Right ventricle myocardium superior (tissue), 1 donor: ENCODE data around the gene DALRD3. TPM values are rescaled to one million over a fixed set of nuclear protein-coding genes. Genes with fewer than 3 reads are reported as not detected.
"Not testable (repeated sequence)": the region's sequence is repeated elsewhere in the genome, so short reads cannot be mapped to it uniquely, and the experiment has no call there.

Experiments used
- ATAC-seq: fragments of 200-7000 bp; cut with Tn5 transposase; one replicate; pipeline ENCODE4 v1.9.1; 2020; ENCODE audit warnings: mild to moderate bottlenecking; ENCODE audit not compliant: poor library complexity
- DNase-seq: peaks from one replicate; pipeline ENCODE4 v3.0.0-alpha.2; 2020
- intact Hi-C: fragments of 100-400 bp; cut with DNase I; formaldehyde crosslinking; loops from one replicate; pipeline ENCODE4 v1.11.2; 2022
- total RNA-seq: library from RNA; stranded (reverse); fragmentation: NEBNext Ultra II Directional; extraction: Animal tissue kit (Norgen Biotek cat#: 25700); gene quantifications from one replicate; pipeline ENCODE4 v1.2.1, GENCODE V29; 2021
- donor health status: DM: no; HTN: yes; CAD: no; lungs with severe emphysema.

Gene DALRD3
- total RNA-seq, 1 donor from 2014 or later, result 7.9 TPM

DNA sequence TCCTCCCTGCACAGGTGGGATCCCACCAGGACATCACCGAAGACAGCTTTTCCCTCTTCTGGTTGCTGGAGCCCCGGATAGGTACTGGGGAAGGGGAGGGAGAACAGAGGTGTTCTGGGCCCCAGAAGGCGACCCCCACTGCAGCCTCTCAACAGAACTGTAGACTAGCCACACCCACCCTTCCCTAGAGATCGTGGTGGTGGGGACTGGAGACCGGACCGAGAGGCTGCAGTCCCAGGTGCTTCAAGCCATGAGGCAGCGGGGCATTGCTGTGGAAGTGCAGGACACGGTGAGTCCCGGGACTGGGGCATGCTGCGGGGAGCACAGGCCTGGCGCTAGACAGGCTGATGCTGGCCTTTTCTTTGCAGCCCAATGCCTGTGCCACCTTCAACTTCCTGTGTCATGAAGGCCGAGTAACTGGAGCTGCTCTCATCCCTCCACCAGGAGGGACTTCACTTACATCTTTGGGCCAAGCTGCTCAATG is 4.3 kb upstream of the DALRD3 start:
- no peak for DNase-seq
- intact Hi-C loops, result no loop called here
- ATAC-seq, result no peak

DNA sequence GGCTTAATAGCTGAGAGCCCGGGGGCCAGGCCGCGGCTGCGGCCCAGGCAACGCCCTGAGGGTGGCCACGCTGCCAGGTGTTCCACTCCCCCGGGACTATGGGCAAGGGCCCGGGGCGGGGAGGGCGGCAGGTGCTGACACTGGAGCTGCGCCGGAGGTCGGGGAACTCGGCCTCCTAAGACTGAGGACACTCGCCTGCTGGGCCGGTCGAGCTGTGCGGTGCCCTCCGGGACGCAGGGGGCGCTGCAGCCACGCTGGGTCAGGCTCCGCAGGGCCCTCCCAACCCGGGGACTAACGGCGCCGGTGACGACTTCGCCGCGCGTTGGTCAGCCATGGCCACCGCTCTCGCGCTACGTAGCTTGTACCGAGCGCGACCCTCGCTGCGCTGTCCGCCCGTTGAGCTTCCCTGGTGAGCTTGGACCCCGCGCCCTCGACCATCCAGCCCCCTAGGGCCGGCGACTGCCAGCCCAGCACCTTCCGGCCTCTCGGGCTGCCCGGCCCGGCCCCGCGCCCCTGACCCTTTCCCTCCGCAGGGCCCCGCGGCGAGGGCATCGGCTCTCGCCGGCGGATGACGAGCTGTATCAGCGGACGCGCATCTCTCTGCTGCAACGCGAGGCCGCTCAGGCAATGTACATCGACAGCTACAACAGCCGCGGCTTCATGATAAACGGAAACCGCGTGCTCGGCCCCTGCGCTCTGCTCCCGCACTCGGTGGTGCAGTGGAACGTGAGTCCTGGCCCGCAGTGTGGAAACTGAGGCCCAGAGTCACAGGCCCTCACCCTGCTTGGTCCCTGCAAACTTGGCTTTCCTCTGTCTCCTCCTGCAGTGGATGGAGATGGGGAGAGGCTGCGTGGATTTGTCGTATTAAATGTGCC is 3.7 kb upstream of the DALRD3 start, which contains the start of gene NDUFAF3:
Gene NDUFAF3, plus strand, starts transcription at position 309 of the 875 bp plus-strand sequence. Its CDS starts 24 bp downstream, at position 333.
- DNase-seq (peak; percentile 96), ATAC-seq (peak; percentile 88)
- intact Hi-C loops, result no loop called here

DNA sequence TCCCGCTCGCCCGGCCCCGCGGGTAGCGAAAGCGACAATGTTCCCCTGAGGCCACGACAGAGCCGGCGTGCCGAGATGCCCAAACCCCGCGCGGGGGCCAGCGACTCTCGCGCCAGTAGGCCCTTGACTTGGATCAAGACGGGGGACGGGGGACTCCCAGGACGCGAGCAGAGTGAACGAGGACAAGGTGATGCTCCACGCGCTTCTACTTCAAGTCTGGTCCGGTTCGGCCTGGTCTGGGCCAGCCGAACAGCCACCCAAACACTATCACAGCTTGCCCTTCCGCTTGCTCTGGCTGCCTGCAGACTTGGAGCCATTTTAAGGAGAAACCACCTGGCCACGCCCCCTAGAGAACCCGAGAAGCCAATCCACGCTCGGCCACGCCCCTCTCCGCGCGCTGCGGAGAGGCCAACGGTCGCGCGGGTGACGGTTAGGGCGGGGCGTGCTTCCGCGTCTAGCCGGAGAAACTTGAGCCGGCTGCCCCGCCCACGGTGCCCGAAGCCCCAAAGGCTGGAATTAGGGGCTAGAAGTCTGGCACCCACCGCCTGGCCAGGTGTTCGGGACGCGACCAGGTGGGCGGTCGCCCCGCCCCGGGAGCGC is 2.9 kb upstream of the DALRD3 start:
- peak; percentile 100 for DNase-seq
- intact Hi-C loops, result no loop called here
- peak; percentile 90 for ATAC-seq

DNA sequence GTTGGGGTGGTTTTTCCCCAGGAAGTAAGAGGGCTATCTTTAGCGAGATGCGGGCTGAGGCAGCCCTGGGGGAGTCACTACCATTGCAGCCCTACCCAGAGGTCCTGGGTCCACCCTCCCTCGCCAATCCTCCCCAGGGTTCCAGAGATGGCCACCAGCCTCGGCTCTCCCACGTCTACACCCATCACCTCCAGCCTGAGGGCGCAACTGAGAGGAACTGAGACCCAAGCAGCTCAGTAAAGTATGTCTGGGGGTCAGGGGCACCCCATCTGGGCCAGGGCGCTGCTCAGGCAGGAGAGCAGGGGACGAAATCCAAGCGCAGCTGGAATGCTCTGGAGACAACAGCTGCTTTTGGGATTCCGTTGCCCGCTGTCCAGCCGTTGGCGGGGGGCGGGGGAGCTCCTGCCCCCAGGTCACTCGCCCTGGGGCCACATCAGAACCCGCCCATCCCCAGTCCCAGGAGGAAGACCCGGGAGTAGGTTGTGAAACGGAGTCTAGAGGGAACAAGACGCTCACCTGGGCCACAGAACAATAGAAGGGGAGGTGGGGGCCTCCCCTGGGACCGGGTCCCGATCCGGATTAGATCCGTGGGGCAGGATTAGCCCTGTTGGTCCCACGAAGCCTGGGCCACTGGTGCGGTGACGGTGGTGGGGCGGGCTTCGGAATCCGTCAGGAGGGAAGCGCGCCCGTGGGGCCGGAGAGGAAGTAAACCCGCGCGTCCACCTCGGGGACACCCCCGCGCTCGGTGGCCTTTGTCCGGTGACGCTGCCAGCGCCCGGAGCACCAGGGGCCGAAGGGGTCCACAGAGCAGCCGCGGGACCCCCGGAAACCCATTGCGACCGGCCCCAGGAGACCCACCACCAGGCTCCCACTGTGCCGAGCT is 2.2 kb upstream of the DALRD3 start:
- DNase-seq, result peak; percentile 76
- intact Hi-C loops, result no loop called here
- ATAC-seq, result peak; percentile 3

DNA sequence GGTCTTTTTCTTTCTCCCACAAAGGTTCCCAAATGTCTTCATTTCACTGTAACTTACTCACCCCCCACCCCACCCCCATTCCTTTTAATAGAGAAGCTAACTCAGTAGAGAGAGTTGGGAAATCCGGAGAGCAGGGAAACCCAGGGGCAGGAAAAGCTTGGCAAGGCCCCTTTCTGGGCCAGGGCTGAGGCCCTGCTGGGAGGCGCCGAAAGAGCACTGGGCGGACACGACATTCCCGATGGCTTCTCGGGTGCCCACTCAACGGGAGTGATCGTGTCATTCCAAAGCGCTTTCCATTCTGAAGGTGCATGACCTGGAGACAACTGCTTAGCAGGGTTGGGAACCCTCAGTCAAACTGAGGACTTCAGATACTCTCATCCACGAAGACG is 1.6 kb upstream of the DALRD3 start:
- intact Hi-C loops, result no loop called here

GRCh38 chr3:49018707-49019006 is 277 bp upstream of the DALRD3 start:
- ATAC-seq (no peak), DNase-seq (no peak)
- intact Hi-C loops, result no loop called here

More for the DNA sequence above, 1.6 kb upstream of the DALRD3 start:
- no peak for ATAC-seq
- no peak for DNase-seq

GRCh38 chr3:49017229-49017970 is 980 bp downstream of the DALRD3 start:
- intact Hi-C loops, result no loop called here
- DNase-seq, result no peak
- ATAC-seq, result no peak

DNA sequence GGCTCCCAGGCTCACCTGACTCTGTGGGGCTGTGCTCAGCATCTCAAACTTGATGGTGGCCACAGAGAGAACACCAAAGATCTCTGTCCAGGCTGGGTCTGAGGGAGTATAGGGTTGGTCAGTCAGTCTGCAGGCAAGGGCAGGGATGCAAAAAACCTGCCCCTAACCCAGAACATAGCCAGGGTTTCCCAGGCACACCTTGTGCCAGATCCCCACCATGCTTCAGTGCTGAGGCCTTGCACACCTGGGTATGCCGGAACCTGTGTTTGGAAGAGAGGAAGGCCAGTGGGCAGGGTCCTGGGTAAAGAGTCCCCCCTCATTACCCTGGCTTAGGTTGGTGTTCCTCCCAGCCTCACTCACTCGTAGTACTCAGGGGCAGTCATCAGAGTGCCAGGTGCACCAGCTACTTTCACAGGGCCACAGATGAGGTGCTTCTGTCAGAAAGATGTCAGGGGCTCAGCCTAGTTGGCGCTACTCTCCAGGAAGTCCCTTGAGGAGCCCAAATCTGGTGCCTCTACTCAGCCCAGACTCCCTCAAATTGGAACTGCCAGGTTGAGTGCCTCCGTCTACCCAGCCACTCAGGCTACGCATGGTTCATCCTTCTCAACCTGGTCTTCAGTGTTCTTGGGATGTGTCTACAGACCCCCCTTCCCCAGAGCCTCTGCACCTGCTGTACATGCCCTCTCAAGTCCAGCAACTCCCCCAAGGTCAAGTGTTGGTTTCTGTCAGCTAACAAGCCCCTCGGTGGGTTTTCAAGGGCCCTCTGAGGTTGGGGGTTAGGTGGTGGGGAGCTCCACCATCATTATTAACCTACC is 1.8 kb downstream of the DALRD3 start:
- ATAC-seq (no peak), DNase-seq (no peak)
- intact Hi-C loops, result no loop called here

DNA sequence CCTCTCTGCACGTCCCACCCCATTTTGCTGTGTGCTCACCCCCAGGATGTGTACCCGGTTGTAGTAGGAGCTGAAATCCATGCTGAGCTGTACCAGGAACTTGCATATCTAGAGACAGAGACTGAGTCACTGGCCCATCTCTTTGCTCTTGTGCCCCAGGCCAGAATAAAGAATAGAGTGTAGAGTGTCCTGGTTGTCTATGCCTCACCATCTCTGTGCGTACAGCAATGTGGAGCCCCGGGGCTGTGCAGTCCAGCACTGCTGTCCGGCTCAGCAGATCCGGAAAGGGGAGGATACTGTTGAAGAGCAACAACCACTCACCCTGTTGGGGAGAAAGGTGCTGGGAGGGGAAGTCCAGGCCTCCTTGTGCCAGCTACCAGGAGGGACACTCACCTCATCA is 2.6 kb downstream of the DALRD3 start:
- DNase-seq (no peak), ATAC-seq (no peak)
- intact Hi-C loops, result no loop called here

DNA sequence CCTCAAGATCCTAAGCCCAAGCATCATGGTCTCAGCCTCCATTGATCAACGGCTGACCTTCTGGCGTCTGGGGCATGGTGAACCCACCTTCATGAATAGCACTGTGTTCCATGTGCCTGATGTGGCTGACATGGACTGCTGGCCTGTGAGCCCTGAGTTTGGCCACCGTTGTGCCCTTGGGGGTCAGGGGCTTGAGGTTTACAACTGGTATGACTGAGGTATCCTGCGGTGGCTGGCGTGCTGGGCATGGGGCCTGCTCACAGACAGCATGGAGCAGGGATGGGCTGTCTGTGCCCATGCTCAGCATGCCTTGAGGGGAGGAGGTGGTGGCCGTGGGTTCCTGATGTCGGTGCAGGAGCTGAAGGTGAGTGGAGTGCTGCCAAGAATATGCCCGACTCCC is 3.3 kb downstream of the DALRD3 start:
- no peak for ATAC-seq
- DNase-seq, result no peak
- intact Hi-C loops, result no loop called here

DNA sequence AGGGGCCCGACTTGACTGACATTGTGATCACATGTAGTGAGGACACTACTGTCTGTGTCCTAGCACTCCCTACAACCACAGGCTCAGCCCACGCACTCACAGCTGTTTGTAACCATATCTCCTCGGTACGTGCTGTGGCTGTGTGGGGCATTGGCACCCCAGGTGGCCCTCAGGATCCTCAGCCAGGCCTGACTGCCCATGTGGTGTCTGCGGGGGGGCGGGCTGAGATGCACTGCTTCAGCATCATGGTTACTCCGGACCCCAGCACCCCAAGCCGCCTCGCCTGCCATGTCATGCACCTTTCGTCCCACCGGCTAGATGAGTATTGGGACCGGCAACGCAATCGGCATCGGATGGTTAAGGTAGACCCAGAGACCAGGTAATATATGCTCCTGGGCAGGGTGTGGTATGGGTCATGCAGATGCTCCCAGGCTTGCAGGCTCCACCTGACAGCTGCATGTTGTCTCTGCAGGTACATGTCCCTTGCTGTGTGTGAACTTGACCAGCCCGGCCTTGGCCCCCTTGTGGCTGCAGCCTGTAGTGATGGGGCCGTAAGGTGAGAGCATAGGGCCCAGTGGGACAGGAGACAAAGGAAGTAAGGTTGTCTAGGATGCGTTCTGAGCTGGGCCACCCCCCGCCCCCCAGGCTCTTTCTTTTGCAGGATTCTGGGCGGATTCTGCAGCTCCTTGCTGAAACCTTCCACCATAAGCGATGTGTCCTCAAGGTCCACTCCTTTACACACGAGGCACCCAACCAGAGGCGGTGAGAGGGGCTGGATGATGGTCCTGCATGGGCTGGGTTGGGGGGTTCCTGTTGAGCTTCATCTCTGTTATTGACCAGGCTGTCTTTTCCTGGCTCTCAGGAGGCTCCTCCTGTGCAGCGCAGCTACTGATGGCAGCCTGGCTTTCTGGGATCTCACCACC is 4.4 kb downstream of the DALRD3 start:
- DNase-seq (no peak), ATAC-seq (no peak)

GRCh38 chr3:49013113-49013737 is 5.2 kb downstream of the DALRD3 start:
- intact Hi-C loops, result no loop called here
- DNase-seq, result no peak

More for the DNA sequence above, 4.4 kb downstream of the DALRD3 start:
- intact Hi-C loops, result no loop called here

GRCh38 chr3:49012441-49013017 is 5.9 kb downstream of the DALRD3 start:
- intact Hi-C loops, result no loop called here

More at GRCh38 chr3:49013113-49013737, 5.2 kb downstream of the DALRD3 start:
- ATAC-seq, result no peak

DNA sequence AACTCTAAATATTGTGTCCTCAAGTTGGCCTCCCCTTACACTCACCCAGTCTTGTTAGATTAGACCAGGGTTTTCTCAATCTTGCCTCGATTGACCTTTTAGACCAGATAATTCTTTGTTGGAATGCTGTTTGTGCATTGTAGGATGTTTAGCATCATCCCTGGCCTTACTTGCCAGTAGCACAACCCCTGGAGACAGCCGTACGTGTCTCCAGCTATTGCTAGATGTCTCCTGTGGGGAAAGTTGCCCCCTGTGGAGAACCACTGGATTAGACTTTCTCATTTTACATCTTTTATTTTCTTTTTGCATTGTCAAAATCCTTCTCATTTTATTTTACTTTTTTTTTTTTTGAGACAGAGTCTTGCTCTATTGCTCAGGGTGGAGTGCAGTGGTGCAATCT is 9.0 kb downstream of the DALRD3 start:
- no peak for ATAC-seq
- no peak for DNase-seq
- intact Hi-C loops, result no loop called here

More at GRCh38 chr3:49012441-49013017, 5.9 kb downstream of the DALRD3 start:
- no peak for DNase-seq
- ATAC-seq, result no peak

DNA sequence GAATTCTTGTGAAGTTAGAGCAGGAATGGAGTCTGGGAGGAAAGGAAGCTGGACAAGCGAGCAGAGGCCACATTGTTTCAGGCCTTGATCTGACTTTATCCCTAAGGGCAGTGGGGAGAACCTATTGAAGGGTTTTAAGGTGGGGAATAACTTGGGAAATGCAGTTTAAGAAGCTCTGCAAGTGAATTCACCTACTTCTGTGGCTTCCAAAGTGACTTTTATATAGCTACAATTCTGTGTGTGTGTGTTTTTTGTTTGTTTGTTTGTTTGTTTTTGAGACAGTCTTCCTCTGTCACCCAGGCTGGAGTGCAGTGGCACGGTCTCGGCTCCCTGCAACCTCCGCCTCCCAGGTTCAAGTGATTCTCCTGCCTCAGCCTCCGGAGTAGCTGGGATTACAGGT is 9.8 kb downstream of the DALRD3 start:
- intact Hi-C loops, ATAC-seq, DNase-seq: not testable (repeated sequence)
